DOHH2 (cell line): ENCODE measurements around the gene R3HDM2.

ENCODE experiments used
- H3F3A ChIP-seq: fragments of 200-600 bp; sonication (generic), shearing (Covaris generic); 2 replicates; pipeline ENCODE4 v1.6.0; 2016; ENCODE audit warnings: antibody characterized with exemption, mild to moderate bottlenecking; ENCODE audit not compliant: control insufficient read depth, insufficient read depth
- H3K27ac ChIP-seq: fragments of 200-600 bp; sonication (generic); 2 replicates; pipeline ENCODE4 v1.5.1; 2014; ENCODE audit warnings: low read depth, mild to moderate bottlenecking, low read length, moderate library complexity
- H3K27me3 ChIP-seq: fragments of 200-600 bp; sonication (generic); 2 replicates; pipeline ENCODE4 v1.6.1; 2014; ENCODE audit warnings: mild to moderate bottlenecking, low read length, mixed read lengths; ENCODE audit not compliant: control insufficient read depth
- H3K36me3 ChIP-seq: fragments of 200-600 bp; sonication (generic); 2 replicates; pipeline ENCODE4 v1.6.1; 2014; ENCODE audit warnings: mild to moderate bottlenecking, low read length, moderate library complexity, mixed read lengths; ENCODE audit not compliant: control insufficient read depth
- H3K4me1 ChIP-seq: fragments of 200-600 bp; sonication (generic); 2 replicates; pipeline ENCODE4 v1.6.1; 2014; ENCODE audit warnings: mild to moderate bottlenecking, low read length, mixed read lengths; ENCODE audit not compliant: control insufficient read depth
- H3K4me2 ChIP-seq: fragments of 200-600 bp; sonication (generic); 2 replicates; pipeline ENCODE4 v1.6.0; 2014; ENCODE audit warnings: mild to moderate bottlenecking, low read length, moderate library complexity
- H3K4me3 ChIP-seq: fragments of 200-600 bp; sonication (generic); 2 replicates; pipeline ENCODE4 v1.5.1; 2014; ENCODE audit warnings: mild to moderate bottlenecking, low read length, mixed read lengths
- H3K79me2 ChIP-seq: fragments of 200-600 bp; sonication (generic); 2 replicates; pipeline ENCODE4 v1.6.1; 2014; ENCODE audit warnings: mild to moderate bottlenecking, low read length, mixed read lengths; ENCODE audit not compliant: control insufficient read depth
- H3K9me2 ChIP-seq: fragments of 200-600 bp; sonication (generic); replicated peaks from 2 replicates; pipeline ENCODE4 v1.6.1; 2014; ENCODE audit warnings: mild to moderate bottlenecking, low read length, mixed read lengths; ENCODE audit not compliant: control insufficient read depth
- H3K9me3 ChIP-seq: fragments of 200-600 bp; sonication (generic); 2 replicates; pipeline ENCODE4 v1.6.1; 2014; ENCODE audit warnings: antibody characterized with exemption, low read length, mixed read lengths; ENCODE audit not compliant: control insufficient read depth, insufficient read depth
- H4K20me1 ChIP-seq: fragments of 200-600 bp; sonication (generic); 2 replicates; pipeline ENCODE4 v1.6.0; 2014; ENCODE audit warnings: low read depth, mild to moderate bottlenecking, antibody characterized with exemption, low read length, moderate library complexity; ENCODE audit not compliant: control insufficient read depth, insufficient read depth
- CTCF ChIP-seq: fragments of 200-600 bp; sonication (generic); IDR thresholded peaks from one replicate; pipeline ENCODE4 v1.5.1; 2014; ENCODE audit warnings: antibody characterized with exemption, mild to moderate bottlenecking, low read depth, low read length; ENCODE audit not compliant: poor library complexity, severe bottlenecking
- EZH2phosphoT487 ChIP-seq: fragments of 200-600 bp; sonication (generic); IDR thresholded peaks from 2 replicates; pipeline ENCODE4 v1.6.1; 2017; ENCODE audit warnings: borderline replicate concordance, mild to moderate bottlenecking, antibody characterized with exemption, low read length, moderate library complexity, mixed read lengths

The R3HDM2 gene

GRCh38 chr12:57309420-57309819 lies 121.4 kb downstream of the R3HDM2 start:
- Histone ChIP-seq H3K9me3 (no peaks in the 10 kb centered on the region), H3K79me2 (no peaks in the 10 kb centered on the region), H3K27me3 (no peaks in the 10 kb centered on the region), H3K9me2 (no peaks in the 10 kb centered on the region), H3K4me2 (no peak overlapping the region), H3F3A (no peaks in the 10 kb centered on the region), H3K4me3 (no peak overlapping the region), H3K4me1 (no peaks in the 10 kb centered on the region), H3K36me3 (peaks cover 8% of the 10 kb centered on the region), H4K20me1 (no peaks in the 10 kb centered on the region), H3K27ac (no peak overlapping the region)
- TF ChIP-seq CTCF: no peak
- no peak for TF ChIP-seq EZH2phosphoT487

- Histone ChIP-seq H3K4me3 (no peak overlapping the region), H3K36me3 (peaks cover 42% of the 10 kb centered on the region), H3K4me1 (no peaks in the 10 kb centered on the region), H3K27ac (no peak overlapping the region), H3K9me3 (no peaks in the 10 kb centered on the region), H3F3A (no peaks in the 10 kb centered on the region), H4K20me1 (no peaks in the 10 kb centered on the region), H3K79me2 (no peaks in the 10 kb centered on the region), H3K9me2 (no peaks in the 10 kb centered on the region), H3K27me3 (no peaks in the 10 kb centered on the region), H3K4me2 (no peak overlapping the region)
- no peak for TF ChIP-seq EZH2phosphoT487
- TF ChIP-seq CTCF: no peak
Observed at GRCh38 chr12:57300961-57301584, 129.8 kb downstream of the R3HDM2 start.

DNA sequence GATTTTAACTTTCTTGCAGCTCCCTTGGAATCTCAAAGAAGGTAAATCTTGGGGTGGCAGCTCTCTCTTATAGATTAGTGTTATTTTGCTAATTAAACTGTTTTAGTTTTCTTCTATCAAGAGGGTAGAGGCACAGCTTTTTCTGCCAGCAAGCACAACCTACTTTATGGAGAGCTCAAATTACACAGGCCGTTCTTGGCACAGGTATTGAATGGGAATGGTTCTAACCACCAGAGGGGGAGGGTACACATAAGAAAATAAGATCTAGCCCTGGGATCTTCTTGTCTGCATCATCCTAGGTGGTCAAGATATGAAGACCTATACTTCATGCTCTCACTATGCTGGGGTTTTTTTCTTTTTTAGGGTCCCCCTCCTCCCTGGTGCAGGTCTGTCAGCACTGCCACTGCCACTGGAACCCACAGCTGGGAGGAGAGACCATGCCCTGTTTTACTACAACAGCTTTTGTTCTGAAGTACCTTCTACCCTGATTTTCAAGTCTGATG lies 131.3 kb downstream of the R3HDM2 start:
- no peaks in the 10 kb centered on the region for H3K4me1 ChIP-seq
- no peaks in the 10 kb centered on the region for H3K9me2 ChIP-seq
- no peaks in the 10 kb centered on the region for H3K79me2 ChIP-seq
- no peak overlapping the region for H3K4me3 ChIP-seq
- TF ChIP-seq EZH2phosphoT487: no peak
- no peak for TF ChIP-seq CTCF
- peaks cover 45% of the 10 kb centered on the region for H3K36me3 ChIP-seq
- H3K4me2 ChIP-seq: no peak overlapping the region
- H3K9me3 ChIP-seq: no peaks in the 10 kb centered on the region
- H3K27me3 ChIP-seq: no peaks in the 10 kb centered on the region
- H4K20me1 ChIP-seq: no peaks in the 10 kb centered on the region
- H3F3A ChIP-seq: no peaks in the 10 kb centered on the region
- no peak overlapping the region for H3K27ac ChIP-seq
